LNCaP clone FGC (cell line): ENCODE results near the gene HIPK2.

ENCODE experiments used
- DNase-seq: peaks from one replicate; pipeline ENCODE4 v3.0.0-alpha.2; 2011; ENCODE audit warnings: low read depth
- H3K4me3 ChIP-seq: 2 replicates; pipeline ENCODE4 v1.5.1; 2011; ENCODE audit warnings: mild to moderate bottlenecking, low read depth, low read length, control low read depth
- TF ChIP-seq, protein P1 (sequence below): IDR thresholded peaks from 2 replicates; pipeline ENCODE4 v1.5.1; 2012; ENCODE audit warnings: mild to moderate bottlenecking; ENCODE audit not compliant: control insufficient read depth, insufficient read depth; ENCODE audit errors: extremely low read depth

Gene HIPK2

DNA sequence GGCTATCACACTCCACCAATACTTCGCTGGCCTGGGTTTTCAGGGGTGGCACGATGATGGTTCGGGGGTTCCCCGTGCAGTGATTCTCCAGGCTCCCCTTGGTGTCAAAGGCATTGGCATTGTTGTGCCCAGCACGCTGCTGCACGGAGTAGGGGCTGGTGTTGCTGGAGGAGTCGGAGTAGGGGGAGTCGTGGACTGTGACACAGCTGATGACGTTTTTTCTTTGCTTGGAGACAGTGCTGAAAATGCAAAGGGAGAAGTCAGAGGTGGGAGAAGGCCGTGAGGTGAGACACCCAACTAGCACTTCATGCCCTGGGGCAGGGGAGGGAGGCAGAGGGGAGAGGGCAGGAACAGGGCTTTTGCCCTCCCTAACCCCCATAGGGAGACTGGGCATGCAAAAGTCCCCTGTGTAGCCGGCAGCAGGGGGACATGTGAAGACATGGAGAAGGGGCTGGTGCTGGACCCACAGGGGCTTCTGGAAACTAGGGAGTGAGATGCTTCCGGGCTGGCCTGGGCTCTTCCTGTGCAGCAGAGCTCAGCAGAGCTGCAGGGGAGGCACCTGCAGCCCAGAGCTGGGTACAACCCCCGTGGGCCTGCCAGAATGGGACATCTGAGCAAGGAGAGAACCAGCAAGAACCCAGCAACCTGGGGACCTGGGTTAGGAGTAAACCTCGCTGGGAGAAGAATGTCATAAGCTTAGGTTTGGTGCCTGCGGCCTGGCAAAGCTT lies 193.8 kb downstream of the HIPK2 start:
- TF ChIP-seq, protein P1, sequence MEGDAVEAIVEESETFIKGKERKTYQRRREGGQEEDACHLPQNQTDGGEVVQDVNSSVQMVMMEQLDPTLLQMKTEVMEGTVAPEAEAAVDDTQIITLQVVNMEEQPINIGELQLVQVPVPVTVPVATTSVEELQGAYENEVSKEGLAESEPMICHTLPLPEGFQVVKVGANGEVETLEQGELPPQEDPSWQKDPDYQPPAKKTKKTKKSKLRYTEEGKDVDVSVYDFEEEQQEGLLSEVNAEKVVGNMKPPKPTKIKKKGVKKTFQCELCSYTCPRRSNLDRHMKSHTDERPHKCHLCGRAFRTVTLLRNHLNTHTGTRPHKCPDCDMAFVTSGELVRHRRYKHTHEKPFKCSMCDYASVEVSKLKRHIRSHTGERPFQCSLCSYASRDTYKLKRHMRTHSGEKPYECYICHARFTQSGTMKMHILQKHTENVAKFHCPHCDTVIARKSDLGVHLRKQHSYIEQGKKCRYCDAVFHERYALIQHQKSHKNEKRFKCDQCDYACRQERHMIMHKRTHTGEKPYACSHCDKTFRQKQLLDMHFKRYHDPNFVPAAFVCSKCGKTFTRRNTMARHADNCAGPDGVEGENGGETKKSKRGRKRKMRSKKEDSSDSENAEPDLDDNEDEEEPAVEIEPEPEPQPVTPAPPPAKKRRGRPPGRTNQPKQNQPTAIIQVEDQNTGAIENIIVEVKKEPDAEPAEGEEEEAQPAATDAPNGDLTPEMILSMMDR, result no peak
- no peak overlapping the region for H3K4me3 ChIP-seq
- DNase-seq, result no peak

DNA sequence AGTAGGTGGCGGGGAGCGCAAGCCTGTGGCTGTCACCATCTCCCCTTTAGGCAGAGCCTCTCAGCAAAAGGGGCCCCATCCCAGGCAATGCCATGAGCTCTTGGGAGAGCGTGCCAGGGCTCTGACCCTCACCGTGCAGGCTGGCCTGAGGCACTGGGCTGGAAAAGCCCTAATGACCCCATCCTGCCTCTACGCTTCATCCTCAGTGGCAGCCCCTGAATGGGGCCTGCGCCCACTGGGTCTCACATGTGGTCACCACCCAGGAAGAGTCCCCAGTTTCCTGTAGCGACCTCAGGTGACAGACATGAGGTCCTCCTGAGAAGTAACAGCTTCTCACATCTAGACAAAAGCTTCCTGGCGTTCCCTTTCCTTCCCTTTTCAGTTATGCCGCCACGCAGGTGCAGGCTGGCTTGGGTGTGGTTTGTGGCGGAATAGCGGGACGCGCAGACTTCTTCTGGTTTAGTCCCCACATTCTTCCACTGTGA lies 195.1 kb downstream of the HIPK2 start:
- DNase-seq, result no peak
- TF ChIP-seq, protein P1, result no peak
- no peak overlapping the region for H3K4me3 ChIP-seq

DNA sequence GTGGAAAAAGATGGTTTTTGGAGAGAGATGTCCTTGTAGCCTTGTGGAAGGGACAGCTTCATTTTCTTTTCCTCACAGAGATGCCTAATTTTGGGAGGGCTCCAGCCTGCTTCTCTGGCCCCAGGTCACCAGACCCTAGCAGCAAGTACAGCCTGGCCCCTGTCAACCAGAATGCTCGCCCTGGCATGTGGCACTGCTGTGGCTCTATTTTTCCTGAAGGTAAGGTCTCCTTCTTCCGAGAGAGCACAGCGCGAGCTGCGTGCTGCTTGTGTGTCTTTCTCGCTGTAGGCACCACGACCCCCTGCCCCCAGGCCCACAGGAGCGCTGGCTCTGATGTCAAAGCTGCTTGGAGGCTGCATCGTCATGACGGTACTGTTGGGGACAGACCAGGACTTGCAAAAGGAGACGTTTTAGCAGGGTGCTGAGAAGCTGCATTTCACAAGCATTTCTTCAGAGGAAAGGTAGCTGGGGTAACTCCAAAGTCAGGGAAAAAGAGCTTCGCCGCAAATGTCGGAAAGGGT lies 195.6 kb downstream of the HIPK2 start:
- no peak overlapping the region for H3K4me3 ChIP-seq
- TF ChIP-seq, protein P1, result no peak
- no peak for DNase-seq

DNA sequence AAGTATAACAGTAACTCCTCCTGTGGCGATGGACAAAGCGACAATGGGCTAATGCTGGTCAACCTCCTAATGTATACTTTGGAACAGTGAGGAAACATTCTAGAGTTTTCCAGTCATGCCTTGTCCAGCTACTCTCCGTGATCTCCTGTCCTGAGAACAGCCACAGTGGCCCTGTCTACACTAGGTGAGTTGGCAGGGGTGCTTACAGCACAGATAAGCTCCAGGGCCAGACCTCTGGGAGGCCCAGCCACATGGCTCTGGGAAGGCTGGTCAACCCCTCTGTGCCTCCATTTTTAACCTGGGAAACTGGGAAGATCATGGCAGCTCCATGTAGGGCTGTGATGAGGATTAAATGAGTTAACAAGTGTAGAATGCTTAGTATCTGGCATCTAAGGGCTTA lies 197.4 kb downstream of the HIPK2 start:
- H3K4me3 ChIP-seq, result no peak overlapping the region
- TF ChIP-seq, protein P1, result no peak
- no peak for DNase-seq

DNA sequence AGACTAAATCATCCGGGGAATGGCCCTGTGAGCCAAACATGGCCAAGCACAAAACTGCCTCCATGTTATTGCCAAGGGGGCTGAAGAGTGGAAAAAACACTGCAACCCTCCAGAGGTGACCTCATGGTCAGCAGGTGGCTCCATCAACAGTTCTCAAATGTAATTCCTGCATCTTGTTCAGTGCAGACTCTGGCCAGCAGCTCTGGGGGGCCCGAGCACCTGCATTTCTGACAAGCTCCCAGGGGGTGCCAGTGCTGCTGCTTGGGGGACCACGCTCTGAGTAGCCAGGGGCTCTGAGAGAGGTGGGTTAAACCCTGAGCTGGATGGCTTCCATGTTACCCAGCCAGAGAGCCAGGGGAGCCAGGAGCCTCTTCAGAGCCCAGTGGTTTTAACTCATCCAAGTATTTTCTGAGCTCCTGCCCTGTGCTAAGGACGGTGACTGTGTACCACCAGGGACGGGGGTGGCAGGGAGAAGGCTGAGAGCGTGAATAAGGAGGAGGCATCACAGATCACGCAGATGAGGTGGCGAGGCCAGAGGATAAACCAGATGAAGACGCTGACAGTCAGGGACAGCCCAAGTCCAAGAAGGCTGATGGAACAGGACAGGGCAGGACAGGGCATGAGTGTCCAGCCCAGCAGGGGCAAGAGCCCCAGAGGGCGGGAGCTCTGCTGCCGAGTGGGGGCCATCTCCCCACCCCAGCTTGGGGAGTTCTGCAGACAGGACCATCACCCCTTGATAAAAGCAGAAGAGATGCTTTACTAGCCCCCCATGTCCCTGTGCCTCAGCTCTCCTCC lies 201.4 kb downstream of the HIPK2 start:
- TF ChIP-seq, protein P1, result no peak
- H3K4me3 ChIP-seq, result no peak overlapping the region
- DNase-seq, result no peak

DNA sequence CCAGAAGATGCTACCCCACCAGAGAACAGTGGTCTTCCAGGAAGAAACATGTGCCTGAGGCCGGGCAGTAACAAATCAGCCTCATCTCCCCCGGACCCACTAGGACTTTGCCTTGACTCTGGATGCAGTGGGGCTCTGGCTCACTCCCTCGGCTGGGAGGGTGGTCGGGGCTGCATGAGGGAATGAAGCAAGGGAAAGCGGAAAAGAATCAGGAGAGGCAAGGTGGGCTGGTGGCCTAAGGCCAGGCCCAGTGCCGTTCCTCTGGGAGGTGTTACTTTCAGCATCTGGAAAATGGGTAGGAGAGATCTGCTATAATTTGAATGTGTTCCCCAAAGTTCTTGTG lies 202.5 kb downstream of the HIPK2 start:
- TF ChIP-seq, protein P1, result no peak
- no peak for DNase-seq
- no peak overlapping the region for H3K4me3 ChIP-seq
